T1000 (cell line): ENCODE data around the gene ERC2.

Experiments
- DNase-seq: peaks from one replicate; lab custom pipeline; 2025; ENCODE audit warnings: mixed read lengths; lab: John Stamatoyannopoulos, UW

ERC2 gene

DNA sequence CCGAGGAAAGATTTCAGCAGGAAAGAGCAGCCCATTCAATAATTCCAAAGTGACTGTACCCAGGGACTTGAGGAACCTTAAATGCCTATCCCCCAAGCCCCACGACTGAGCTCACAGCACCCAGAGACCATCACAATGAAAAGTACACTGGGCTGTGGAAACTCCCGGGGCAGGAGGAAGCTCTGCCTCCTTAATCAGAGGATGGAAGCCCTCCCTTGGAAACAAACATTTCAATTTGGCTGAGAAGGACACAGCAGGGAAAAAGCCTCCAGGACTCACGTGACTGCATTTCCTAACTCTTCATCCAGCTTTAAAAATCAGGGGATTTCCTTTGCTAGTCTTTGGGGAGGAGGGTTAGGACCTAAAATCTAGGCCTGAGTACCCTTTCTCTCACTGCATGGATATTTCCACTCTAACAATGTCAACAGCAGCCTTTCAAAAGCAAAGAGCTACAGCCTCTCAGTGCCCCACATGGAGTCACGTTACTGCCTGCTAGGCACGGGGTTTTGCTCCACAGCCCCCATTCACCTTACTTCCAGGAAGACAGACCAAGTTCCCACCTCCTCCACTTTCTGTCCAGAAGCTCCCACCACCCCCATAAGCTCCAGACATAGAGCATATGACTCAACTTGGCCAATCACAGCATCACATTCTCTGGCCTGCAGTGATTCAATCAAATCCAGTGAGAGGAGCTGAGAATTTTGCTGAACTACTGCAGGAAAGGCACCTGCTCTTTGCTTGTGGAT lies 912.2 kb downstream of the ERC2 start:
- DNase-seq = no peak

- no peak for DNase-seq
Observed at GRCh38 chr3:55554634-55555425, 913.4 kb downstream of the ERC2 start.

GRCh38 chr3:55551644-55552043 lies 916.6 kb downstream of the ERC2 start:
- DNase-seq = no peak

GRCh38 chr3:55549177-55549576 lies 919.1 kb downstream of the ERC2 start:
- no peak for DNase-seq

- no peak for DNase-seq
Observed at GRCh38 chr3:55546866-55547669, 921.2 kb downstream of the ERC2 start.

DNA sequence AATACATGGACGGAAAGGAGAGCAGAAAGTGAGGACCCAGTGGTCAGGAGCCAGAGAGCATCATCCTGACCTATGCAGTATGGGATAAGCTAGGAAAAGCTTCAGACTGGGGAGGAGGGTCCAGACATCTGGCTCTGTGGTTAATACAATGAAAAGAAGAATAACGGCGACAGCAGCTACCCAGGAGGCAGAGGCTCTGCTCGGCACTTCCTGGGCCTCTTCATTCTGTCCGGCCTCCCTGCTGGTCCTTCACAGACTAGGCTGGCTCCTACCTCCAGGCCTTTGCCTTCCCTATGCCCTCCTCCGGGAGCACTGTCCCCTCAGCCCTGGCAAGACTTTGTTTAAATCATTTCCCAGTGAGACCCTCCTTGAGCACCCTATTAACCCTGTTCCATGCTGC lies 922.3 kb downstream of the ERC2 start:
- DNase-seq = no peak

DNA sequence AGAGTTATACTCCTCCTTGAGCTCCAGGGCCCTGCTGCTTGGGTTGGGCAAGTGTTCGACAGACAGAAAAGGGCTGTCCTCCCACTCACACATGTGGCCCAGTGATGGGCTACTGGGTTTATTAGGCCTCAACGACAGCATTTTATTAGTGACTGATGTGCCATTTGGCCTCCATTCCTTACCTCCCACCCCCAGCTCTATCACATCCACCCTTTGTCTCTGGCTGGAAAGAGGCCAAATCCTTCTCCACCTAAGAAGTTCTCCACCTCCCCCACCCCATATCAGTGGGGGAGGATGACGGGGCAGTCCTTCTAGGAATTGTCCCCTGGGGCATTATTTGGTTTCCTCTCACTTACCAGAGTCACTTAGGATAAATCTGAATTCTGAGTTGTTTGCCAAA lies 924.0 kb downstream of the ERC2 start:
- DNase-seq = no peak

GRCh38 chr3:55543181-55543614 lies 925.1 kb downstream of the ERC2 start:
- DNase-seq = no peak

- DNase-seq = no peak
Observed at GRCh38 chr3:55541456-55541855, 926.8 kb downstream of the ERC2 start.

DNA sequence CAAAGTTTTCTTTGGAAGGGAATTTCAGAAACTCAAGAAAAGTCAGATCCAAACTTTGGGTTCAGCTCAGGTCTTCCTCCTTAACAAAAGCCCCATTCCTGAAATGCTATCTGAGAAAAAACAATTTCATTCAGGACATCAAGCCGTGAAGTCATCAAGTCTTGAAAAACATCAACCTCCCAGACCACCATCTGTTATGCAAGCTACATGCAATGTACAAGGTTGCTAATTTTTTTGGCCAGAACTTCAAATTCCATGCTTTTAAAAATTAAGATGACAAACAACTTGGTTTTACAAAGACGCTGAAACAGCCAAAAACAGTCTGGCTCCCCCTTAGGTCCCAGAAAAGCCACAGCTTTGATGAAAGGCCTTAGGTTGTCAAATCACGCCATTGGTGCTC lies 927.3 kb downstream of the ERC2 start:
- no peak for DNase-seq

- DNase-seq = no peak
Observed at GRCh38 chr3:55540579-55540978, 927.7 kb downstream of the ERC2 start.

GRCh38 chr3:55538158-55538557 lies 930.1 kb downstream of the ERC2 start:
- DNase-seq = no peak

DNA sequence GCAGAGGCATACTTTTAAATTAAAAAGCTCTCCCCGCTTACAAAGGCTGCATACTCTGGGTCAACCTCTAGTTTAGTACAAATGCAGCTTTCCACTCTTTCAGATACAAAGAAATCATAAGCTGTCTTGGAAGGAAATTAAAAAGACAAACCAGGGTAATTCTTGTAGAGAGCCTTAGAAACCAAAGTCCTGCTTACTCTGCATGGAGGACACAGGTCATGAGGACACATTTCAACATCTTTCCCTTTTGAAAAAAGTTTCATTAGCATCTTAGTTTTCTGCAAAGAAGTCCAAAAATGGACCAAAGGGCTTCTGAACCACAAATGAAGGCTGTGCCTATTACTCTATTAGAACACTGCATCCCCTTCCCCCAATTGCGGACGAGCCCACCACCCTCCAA lies 930.7 kb downstream of the ERC2 start:
- DNase-seq = no peak

GRCh38 chr3:55537129-55537528 lies 931.1 kb downstream of the ERC2 start:
- DNase-seq = no peak

GRCh38 chr3:55534876-55535275 lies 933.4 kb downstream of the ERC2 start:
- no peak for DNase-seq

- DNase-seq = no peak
Observed at GRCh38 chr3:55532806-55533205, 935.5 kb downstream of the ERC2 start.

DNA sequence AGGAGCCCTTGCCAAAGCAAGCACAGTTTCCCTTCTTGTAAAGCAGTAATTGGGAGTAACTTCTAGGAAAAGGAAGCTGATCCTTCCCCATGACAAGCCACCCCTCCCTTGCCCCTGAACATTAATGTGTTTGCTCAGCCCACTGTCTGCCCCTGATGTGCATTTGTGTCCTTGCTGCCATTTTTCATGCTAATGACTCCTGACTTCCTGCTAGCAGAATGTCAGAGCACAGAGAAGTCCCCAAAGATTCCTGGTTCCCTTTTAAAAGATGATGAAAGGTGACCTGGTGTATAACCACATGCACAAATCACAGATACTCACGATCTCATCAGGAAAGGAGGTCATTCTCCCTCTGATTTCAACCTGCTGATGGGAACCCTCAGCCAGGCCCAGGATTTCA lies 936.9 kb downstream of the ERC2 start:
- no peak for DNase-seq

DNA sequence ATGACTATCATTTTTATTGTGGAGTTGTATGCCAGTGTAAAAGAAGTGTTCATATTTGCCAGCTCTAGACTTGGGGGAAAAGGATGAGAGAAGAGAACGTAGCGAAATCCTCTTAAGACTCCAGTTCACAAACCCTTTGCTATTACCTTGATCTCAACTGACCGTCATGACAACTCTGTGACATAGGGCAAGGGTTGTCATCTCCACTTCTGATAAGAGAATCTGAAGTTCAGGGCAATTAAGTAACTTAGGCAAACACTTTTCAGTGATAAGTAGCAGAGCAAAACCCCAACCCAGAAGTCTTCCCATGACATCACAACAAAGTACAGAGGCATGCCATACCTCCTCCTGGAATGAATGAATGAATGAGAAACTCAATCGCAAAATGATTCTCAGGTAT lies 940.9 kb downstream of the ERC2 start:
- no peak for DNase-seq

DNA sequence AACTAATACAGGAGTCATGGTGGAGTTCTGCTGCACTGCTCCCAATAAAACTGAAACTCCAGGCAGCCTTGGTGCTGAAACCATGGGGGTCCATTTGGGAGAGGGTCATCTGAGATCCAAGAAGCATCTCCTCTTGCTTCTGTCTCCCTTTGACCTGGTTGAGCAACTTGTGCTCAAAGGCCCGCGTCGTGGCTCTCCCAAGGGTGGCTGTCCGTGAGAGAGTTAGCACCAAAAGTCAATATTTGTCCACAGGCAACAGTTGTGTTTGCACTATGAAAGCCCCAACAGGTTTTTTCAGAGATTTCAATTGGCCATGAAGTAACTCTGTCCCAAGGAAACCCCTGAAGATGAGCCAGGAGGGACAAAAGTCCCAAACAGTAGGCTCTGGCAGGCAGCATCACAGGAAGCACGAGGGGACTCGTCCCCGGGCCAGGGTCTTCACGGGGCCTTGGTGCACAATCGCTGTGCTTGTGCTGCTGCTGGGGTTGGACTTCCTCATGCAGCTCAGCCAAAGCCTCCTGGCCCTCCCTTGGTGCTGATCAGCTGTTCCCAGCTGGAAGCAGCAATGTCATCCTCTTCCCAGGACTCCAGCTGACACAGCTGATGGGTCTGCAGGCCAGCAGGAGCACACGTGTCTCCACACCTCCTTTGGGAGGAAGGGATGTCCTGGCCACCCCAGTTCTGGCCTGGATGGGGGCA lies 941.8 kb downstream of the ERC2 start:
- no peak for DNase-seq

- no peak for DNase-seq
Observed at GRCh38 chr3:55525436-55525835, 942.8 kb downstream of the ERC2 start.

GRCh38 chr3:55524565-55525244 lies 943.6 kb downstream of the ERC2 start:
- no peak for DNase-seq
